ENCODE data around the gene CFAP46.

CFAP46 gene

DNA sequence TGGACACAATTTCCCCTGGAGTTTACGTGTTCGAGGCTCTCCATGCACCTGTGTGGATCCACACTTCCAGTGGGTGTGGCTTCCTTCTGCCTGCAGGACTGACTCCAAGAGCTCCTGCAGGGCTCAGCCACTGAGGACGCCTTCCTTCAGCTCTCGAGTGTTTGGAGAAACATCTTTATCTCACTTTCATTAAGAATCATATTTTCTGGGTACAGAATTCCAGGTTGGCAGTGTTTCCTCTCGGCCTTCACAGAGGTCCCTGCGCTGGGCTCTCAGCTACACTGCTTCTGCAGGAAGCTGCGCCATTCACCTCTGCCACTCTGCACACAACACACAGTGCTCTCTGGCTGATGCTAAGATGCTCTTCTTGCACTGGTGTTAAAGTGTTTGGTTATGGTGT is 86.5 kb downstream of the CFAP46 start:
- H3K9me3 ChIP-seq (ENCODE audit: control insufficient read depth in 5 of 5, low read length in 5 of 5), result peaks cover 0 to 18% (median 13%) of the 10 kb centered on the region in 5 donors
- H3K27me3 ChIP-seq (ENCODE audit: control insufficient read depth in 5 of 5, insufficient read depth in 4 of 5, low read length in 5 of 5), result peaks cover 5 to 18% (median 13%) of the 10 kb centered on the region in 5 donors
- no peaks in the 10 kb centered on the region for H3K4me1 ChIP-seq (ENCODE audit: control insufficient read depth in 5 of 5, insufficient read depth in 5 of 5, low read length in 5 of 5)
- H3K36me3 ChIP-seq (ENCODE audit: control insufficient read depth in 5 of 5, insufficient read depth in 5 of 5, low read length in 5 of 5), result no peaks in the 10 kb centered on the region
- H3K9ac ChIP-seq (ENCODE audit: low read length in 5 of 5), result no peak overlapping the region
- H3K27ac ChIP-seq (ENCODE audit: low read depth, low read length), result no peak overlapping the region
- H3K4me3 ChIP-seq (ENCODE audit: low read depth in 1 of 5, low read length in 5 of 5), result no peak overlapping the region

DNA sequence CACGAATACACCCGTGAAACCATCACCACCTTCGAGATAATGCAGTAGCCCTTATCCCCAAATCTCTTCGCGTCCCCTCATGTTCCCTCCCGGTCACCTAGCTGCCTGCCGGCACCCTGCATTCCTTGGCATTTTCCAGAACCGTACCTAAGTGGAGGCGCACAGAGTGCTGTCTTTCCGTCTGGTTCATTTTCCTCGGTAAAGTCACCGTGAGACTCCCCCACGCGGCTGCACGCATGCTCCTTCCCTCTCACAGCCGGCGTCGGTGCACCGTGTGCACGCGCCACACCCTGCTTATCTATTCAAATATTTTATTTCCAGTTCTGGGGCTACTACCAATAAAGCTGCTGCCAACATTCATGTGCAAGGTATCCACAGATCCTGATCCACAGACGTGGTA is 90.9 kb downstream of the CFAP46 start:
- no peaks in the 10 kb centered on the region for H3K4me1 ChIP-seq (ENCODE audit: control insufficient read depth in 5 of 5, insufficient read depth in 5 of 5, low read length in 5 of 5)
- no peak overlapping the region for H3K27ac ChIP-seq (ENCODE audit: low read depth, low read length)
- no peak overlapping the region for H3K4me3 ChIP-seq (ENCODE audit: low read depth in 1 of 5, low read length in 5 of 5)
- peaks cover 0 to 8% (median 6%) of the 10 kb centered on the region in 5 donors for H3K9me3 ChIP-seq (ENCODE audit: control insufficient read depth in 5 of 5, low read length in 5 of 5)
- no peaks in the 10 kb centered on the region for H3K36me3 ChIP-seq (ENCODE audit: control insufficient read depth in 5 of 5, insufficient read depth in 5 of 5, low read length in 5 of 5)
- H3K27me3 ChIP-seq (ENCODE audit: control insufficient read depth in 5 of 5, insufficient read depth in 4 of 5, low read length in 5 of 5), result peaks cover 12 to 27% (median 22%) of the 10 kb centered on the region in 5 donors
- no peak overlapping the region for H3K9ac ChIP-seq (ENCODE audit: low read length in 5 of 5)

DNA sequence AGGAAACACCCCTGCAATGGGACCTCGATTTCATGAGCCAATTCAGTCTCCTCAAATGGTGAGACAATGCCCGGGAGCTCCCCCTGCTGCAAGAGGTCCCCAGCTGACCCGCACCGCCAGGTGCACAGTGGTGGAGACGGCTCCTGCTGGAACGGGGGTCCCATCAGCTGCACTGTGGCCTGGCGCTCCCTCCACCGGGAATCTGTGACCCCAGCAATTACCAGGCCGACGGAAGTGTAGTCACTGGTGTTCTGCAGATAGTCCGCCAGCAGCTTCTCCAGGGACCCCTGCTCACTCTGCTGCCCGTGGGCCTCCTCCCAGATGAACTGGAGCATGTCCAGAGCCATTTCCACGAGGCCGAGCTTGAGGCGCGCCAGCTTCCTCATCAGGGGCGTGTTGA is 91.5 kb downstream of the CFAP46 start:
- no peak overlapping the region for H3K27ac ChIP-seq (ENCODE audit: low read depth, low read length)

DNA sequence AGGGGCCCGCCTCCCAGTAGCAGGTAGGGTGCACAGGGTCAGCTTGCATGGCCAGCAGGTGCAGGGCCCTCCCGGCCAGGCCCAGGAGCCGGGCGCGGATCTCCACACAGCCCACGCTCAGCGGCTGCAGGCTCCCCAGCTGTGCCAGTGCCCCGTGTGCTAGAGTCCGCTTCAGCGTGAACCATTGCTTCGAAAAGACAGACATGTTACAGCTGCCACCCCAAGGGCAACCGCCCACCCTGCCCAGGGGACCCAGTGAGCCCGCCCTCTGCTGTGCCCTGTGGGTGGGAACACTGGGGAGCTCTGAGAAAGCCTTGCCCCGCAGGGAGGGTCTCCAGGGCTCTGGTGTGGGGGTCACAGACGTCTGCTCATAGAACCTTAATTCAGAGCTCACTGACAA is 92.1 kb downstream of the CFAP46 start:
- peaks cover 0 to 3% (median 0%) of the 10 kb centered on the region in 5 donors for H3K9me3 ChIP-seq (ENCODE audit: control insufficient read depth in 5 of 5, low read length in 5 of 5)
- no peak overlapping the region for H3K4me3 ChIP-seq (ENCODE audit: low read depth in 1 of 5, low read length in 5 of 5)
- H3K36me3 ChIP-seq (ENCODE audit: control insufficient read depth in 5 of 5, insufficient read depth in 5 of 5, low read length in 5 of 5), result no peaks in the 10 kb centered on the region
- peaks cover 12 to 38% (median 28%) of the 10 kb centered on the region in 5 donors for H3K27me3 ChIP-seq (ENCODE audit: control insufficient read depth in 5 of 5, insufficient read depth in 4 of 5, low read length in 5 of 5)
- no peak overlapping the region for H3K9ac ChIP-seq (ENCODE audit: low read length in 5 of 5)
- H3K4me1 ChIP-seq (ENCODE audit: control insufficient read depth in 5 of 5, insufficient read depth in 5 of 5, low read length in 5 of 5), result no peaks in the 10 kb centered on the region
- no peak overlapping the region for H3K27ac ChIP-seq (ENCODE audit: low read depth, low read length)

More for the DNA sequence above, 91.5 kb downstream of the CFAP46 start:
- Histone ChIP-seq H3K9me3 (ENCODE audit: control insufficient read depth in 5 of 5, low read length in 5 of 5) (peaks cover 0 to 5% (median 3%) of the 10 kb centered on the region in 5 donors), H3K27me3 (ENCODE audit: control insufficient read depth in 5 of 5, insufficient read depth in 4 of 5, low read length in 5 of 5) (peaks cover 12 to 32% (median 22%) of the 10 kb centered on the region in 5 donors), H3K36me3 (ENCODE audit: control insufficient read depth in 5 of 5, insufficient read depth in 5 of 5, low read length in 5 of 5) (no peaks in the 10 kb centered on the region), H3K9ac (ENCODE audit: low read length in 5 of 5) (no peak overlapping the region), H3K4me3 (ENCODE audit: low read depth in 1 of 5, low read length in 5 of 5) (no peak overlapping the region), H3K4me1 (ENCODE audit: control insufficient read depth in 5 of 5, insufficient read depth in 5 of 5, low read length in 5 of 5) (no peaks in the 10 kb centered on the region)

DNA sequence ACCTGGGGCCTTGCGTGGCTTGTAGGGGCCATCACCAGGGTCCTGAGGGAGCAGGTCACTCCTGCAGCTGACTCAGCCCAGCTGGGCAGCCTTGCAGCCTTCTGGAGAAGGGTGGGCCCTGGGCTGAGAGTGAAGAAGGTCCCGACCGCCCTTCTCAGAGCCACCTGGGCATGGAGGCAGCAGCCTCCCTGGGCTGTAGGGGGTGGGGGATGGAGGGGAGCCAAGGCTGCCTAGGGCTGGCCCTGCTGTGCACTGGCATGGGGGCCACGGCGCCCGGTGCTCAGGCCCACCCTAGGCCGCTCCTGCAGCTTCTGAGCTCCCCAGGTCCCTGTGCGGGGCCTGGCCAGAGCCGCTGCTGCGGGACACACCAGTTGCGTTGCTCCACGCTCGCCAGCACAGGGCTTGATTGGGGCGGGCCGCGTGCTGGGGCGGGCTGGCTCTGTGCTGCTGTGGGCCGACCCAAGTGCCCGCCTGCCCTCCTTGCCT is 92.8 kb downstream of the CFAP46 start:
- Histone ChIP-seq H3K9ac (ENCODE audit: low read length in 5 of 5) (no peak overlapping the region), H3K4me3 (ENCODE audit: low read depth in 1 of 5, low read length in 5 of 5) (no peak overlapping the region), H3K27ac (ENCODE audit: low read depth, low read length) (no peak overlapping the region), H3K9me3 (ENCODE audit: control insufficient read depth in 5 of 5, low read length in 5 of 5) (peaks cover 0 to 3% (median 0%) of the 10 kb centered on the region in 5 donors), H3K27me3 (ENCODE audit: control insufficient read depth in 5 of 5, insufficient read depth in 4 of 5, low read length in 5 of 5) (peaks cover 14 to 43% (median 30%) of the 10 kb centered on the region in 5 donors), H3K36me3 (ENCODE audit: control insufficient read depth in 5 of 5, insufficient read depth in 5 of 5, low read length in 5 of 5) (no peaks in the 10 kb centered on the region), H3K4me1 (ENCODE audit: control insufficient read depth in 5 of 5, insufficient read depth in 5 of 5, low read length in 5 of 5) (no peaks in the 10 kb centered on the region)

DNA sequence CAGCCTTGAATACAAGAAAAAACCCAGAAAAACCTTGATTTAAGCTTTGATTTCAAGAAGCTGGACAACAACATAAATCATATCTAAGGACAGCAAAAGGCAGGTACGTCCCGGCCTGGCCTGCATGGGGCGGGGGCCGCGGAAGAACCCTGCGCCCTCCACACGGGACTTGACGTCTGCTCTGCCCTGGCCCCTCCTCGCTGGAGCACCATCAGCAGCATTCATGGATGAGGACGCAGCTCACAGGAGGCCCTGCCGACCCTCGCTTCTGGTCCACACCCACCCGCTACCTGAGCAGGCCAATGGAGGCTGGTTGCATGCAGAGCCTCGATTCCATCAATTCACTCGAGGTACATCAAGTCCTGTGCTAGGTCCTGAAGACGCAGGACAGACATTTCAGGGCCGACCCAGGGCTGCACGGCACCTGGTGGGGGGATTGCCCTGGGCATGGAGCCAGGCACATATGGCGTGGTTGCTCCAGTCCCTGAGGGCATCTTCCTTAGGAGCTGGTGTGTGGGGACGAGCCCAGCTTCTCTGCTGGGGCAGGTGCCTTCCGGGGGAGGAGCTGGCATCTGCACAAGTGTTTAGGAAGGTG is 93.3 kb downstream of the CFAP46 start:
- no peaks in the 10 kb centered on the region for H3K4me1 ChIP-seq (ENCODE audit: control insufficient read depth in 5 of 5, insufficient read depth in 5 of 5, low read length in 5 of 5)
- H3K27me3 ChIP-seq (ENCODE audit: control insufficient read depth in 5 of 5, insufficient read depth in 4 of 5, low read length in 5 of 5), result peaks cover 16 to 43% (median 30%) of the 10 kb centered on the region in 5 donors
- H3K27ac ChIP-seq (ENCODE audit: low read depth, low read length), result no peak overlapping the region
- H3K36me3 ChIP-seq (ENCODE audit: control insufficient read depth in 5 of 5, insufficient read depth in 5 of 5, low read length in 5 of 5), result no peaks in the 10 kb centered on the region
- no peak overlapping the region for H3K4me3 ChIP-seq (ENCODE audit: low read depth in 1 of 5, low read length in 5 of 5)
- H3K9ac ChIP-seq (ENCODE audit: low read length in 5 of 5), result no peak overlapping the region
- peaks cover 0 to 3% (median 0%) of the 10 kb centered on the region in 5 donors for H3K9me3 ChIP-seq (ENCODE audit: control insufficient read depth in 5 of 5, low read length in 5 of 5)

DNA sequence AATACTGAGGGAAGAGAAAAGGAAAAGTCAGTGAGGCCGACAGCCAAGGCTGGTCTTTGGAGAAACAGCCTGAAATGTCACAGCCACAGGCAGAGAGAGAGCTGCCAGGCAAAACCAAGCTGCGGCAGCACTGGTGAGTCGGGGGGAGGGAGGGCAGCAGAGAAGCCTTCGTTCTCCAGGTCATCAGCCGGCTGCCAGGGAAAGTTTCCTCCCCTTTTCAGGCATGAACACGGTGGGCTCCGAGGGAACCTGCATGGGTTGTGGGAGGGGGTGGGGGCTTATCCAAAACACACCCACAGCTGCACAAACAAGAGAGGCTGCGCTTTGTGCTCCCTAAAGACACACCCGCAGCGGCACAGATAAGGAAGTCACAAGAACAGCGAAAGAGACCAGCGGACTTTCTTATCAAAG is 94.1 kb downstream of the CFAP46 start:
- no peak overlapping the region for H3K4me3 ChIP-seq (ENCODE audit: low read depth in 1 of 5, low read length in 5 of 5)
- H3K27me3 ChIP-seq (ENCODE audit: control insufficient read depth in 5 of 5, insufficient read depth in 4 of 5, low read length in 5 of 5), result peaks cover 17 to 43% (median 30%) of the 10 kb centered on the region in 5 donors
- H3K9ac ChIP-seq (ENCODE audit: low read length in 5 of 5), result no peak overlapping the region
- no peaks in the 10 kb centered on the region for H3K4me1 ChIP-seq (ENCODE audit: control insufficient read depth in 5 of 5, insufficient read depth in 5 of 5, low read length in 5 of 5)
- H3K9me3 ChIP-seq (ENCODE audit: control insufficient read depth in 5 of 5, low read length in 5 of 5), result peaks cover 0 to 5% (median 2%) of the 10 kb centered on the region in 5 donors
- no peak overlapping the region for H3K27ac ChIP-seq (ENCODE audit: low read depth, low read length)
- H3K36me3 ChIP-seq (ENCODE audit: control insufficient read depth in 5 of 5, insufficient read depth in 5 of 5, low read length in 5 of 5), result no peaks in the 10 kb centered on the region

DNA sequence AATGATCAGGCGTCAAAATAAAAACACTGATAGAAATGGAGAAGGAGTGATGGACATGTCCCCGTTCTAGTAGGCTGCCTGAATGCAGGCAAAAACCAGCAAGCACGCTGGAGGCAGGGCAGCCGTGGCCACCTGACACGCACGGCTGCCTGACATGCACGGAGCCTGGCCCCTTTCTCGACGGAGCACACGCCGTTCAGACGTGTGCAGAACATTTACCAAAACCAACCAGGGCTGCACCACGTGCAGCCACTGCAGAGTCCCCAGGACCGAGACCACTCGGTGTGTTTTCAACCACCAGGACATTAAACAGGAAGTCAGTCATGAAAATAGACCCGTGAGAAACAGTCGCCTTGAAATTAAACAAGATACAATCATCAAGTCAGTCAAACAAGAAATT is 94.5 kb downstream of the CFAP46 start:
- Histone ChIP-seq H3K36me3 (ENCODE audit: control insufficient read depth in 5 of 5, insufficient read depth in 5 of 5, low read length in 5 of 5) (no peaks in the 10 kb centered on the region), H3K4me3 (ENCODE audit: low read depth in 1 of 5, low read length in 5 of 5) (no peak overlapping the region), H3K27me3 (ENCODE audit: control insufficient read depth in 5 of 5, insufficient read depth in 4 of 5, low read length in 5 of 5) (peaks cover 20 to 43% (median 30%) of the 10 kb centered on the region in 5 donors), H3K9ac (ENCODE audit: low read length in 5 of 5) (no peak overlapping the region), H3K4me1 (ENCODE audit: control insufficient read depth in 5 of 5, insufficient read depth in 5 of 5, low read length in 5 of 5) (peaks cover 0 to 1% (median 0%) of the 10 kb centered on the region in 5 donors), H3K27ac (ENCODE audit: low read depth, low read length) (no peak overlapping the region), H3K9me3 (ENCODE audit: control insufficient read depth in 5 of 5, low read length in 5 of 5) (peaks cover 0 to 10% (median 6%) of the 10 kb centered on the region in 5 donors)

DNA sequence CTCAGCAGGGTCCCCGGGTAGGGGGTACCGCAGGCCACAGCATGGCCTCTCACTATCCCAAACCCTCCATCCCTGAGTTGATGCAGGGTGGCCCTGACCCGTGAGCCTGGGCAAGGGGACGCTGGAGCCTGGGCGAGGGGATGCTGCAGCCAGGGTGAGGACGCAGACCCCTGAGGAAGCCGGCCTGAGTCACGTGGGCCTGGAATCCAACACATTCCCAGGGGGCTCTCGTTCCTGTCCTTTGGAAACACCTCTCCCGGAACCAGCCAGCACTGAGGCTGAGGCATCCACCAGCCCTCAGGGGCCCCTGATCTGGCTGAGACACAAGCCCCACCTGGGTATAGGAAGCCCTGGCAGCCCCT is 95.0 kb downstream of the CFAP46 start:
- Histone ChIP-seq H3K27ac (ENCODE audit: low read depth, low read length) (no peak overlapping the region), H3K9me3 (ENCODE audit: control insufficient read depth in 5 of 5, low read length in 5 of 5) (peaks cover 0 to 14% (median 11%) of the 10 kb centered on the region in 5 donors), H3K9ac (ENCODE audit: low read length in 5 of 5) (no peak overlapping the region), H3K4me1 (ENCODE audit: control insufficient read depth in 5 of 5, insufficient read depth in 5 of 5, low read length in 5 of 5) (peaks cover 0 to 1% (median 0%) of the 10 kb centered on the region in 5 donors), H3K36me3 (ENCODE audit: control insufficient read depth in 5 of 5, insufficient read depth in 5 of 5, low read length in 5 of 5) (no peaks in the 10 kb centered on the region), H3K4me3 (ENCODE audit: low read depth in 1 of 5, low read length in 5 of 5) (no peak overlapping the region), H3K27me3 (ENCODE audit: control insufficient read depth in 5 of 5, insufficient read depth in 4 of 5, low read length in 5 of 5) (peaks cover 20 to 43% (median 30%) of the 10 kb centered on the region in 5 donors)

DNA sequence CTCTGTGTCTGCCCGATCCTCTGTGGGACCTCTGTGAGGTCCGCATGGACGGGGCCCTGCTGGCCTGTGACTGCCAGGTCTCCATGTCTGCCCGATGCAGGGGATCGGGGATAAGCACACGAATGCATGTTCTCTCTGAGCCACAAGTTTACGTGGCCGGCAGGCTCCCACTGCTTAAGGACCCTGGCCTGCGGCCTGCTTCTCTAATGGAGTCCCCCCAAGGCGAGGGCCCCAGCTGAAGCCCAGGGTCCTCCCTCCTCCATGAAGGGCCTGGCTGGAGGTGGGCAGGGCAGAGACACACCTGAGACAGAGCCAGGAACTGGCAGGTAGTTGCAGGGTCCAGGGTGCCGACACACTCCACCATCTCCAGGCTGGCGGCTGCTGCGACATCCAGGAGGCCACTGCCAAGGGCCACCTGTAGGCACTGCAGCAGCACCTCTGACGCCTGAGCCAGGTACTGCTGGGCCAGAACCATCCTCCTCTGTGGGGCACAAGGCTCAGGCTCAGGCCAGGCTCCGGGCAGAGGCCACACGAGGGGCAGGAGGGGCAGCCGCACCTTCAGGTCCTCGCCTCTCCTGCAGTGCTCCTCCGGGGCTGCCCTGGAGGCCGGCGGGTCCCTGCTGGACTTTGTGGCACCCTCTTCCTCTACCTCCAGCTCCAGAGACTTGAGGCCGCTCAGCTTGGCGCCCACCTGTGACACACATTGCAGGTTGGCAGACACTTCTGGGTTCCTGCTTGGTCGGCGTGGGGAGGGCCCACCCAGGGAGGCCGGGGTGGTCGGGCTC is 95.5 kb downstream of the CFAP46 start:
- Histone ChIP-seq H3K9ac (ENCODE audit: low read length in 5 of 5) (no peak overlapping the region), H3K27ac (ENCODE audit: low read depth, low read length) (no peak overlapping the region), H3K4me1 (ENCODE audit: control insufficient read depth in 5 of 5, insufficient read depth in 5 of 5, low read length in 5 of 5) (peaks cover 0 to 1% (median 0%) of the 10 kb centered on the region in 5 donors), H3K4me3 (ENCODE audit: low read depth in 1 of 5, low read length in 5 of 5) (no peak overlapping the region), H3K9me3 (ENCODE audit: control insufficient read depth in 5 of 5, low read length in 5 of 5) (peaks cover 2 to 20% (median 17%) of the 10 kb centered on the region in 5 donors), H3K27me3 (ENCODE audit: control insufficient read depth in 5 of 5, insufficient read depth in 4 of 5, low read length in 5 of 5) (peaks cover 20 to 43% (median 30%) of the 10 kb centered on the region in 5 donors), H3K36me3 (ENCODE audit: control insufficient read depth in 5 of 5, insufficient read depth in 5 of 5, low read length in 5 of 5) (no peaks in the 10 kb centered on the region)

All from subcutaneous abdominal adipose tissue (tissue), 5 donors.